Keratinocyte (primary cell): ENCODE measurements around the gene APOE. TPM values are rescaled to one million over a fixed set of nuclear protein-coding genes. Genes with fewer than 3 reads are reported as not detected.

Experiments used
- DNase-seq: peaks from one replicate; pipeline ENCODE4 v3.0.0-alpha.2; 2011; ENCODE audit warnings: low read depth, missing footprints, low spot score
- FAIRE-seq: peaks from 2 replicates; lab custom pipeline; 2011; peaks lifted over from hg19 to GRCh38; lab: Jason Lieb, UNC
- H2AFZ ChIP-seq: 2 replicates; pipeline ENCODE4 v1.6.0; 2012; ENCODE audit warnings: low read length, control low read depth, inconsistent platforms; ENCODE audit not compliant: control insufficient read depth
- H3K27ac ChIP-seq: 2 replicates; pipeline ENCODE4 v1.5.1; 2011; ENCODE audit warnings: low read length; ENCODE audit not compliant: control insufficient read depth, insufficient read depth
- H3K27me3 ChIP-seq: 3 replicates; pipeline ENCODE4 v1.6.0; 2011; ENCODE audit warnings: low read length; ENCODE audit not compliant: control insufficient read depth, insufficient read depth; ENCODE audit errors: extremely low read depth
- H3K36me3 ChIP-seq, 2 experiments: 2 replicates in 1 of 2; 3 replicates in 1 of 2; pipeline ENCODE4 v1.5.1; 2011; ENCODE audit warnings: low read length in 2 of 2, mild to moderate bottlenecking in 1 of 2; ENCODE audit not compliant: control insufficient read depth in 2 of 2, insufficient read depth in 2 of 2; ENCODE audit errors: extremely low read depth in 1 of 2
- H3K4me1 ChIP-seq: 3 replicates; pipeline ENCODE4 v1.5.1; 2011; ENCODE audit warnings: low read length; ENCODE audit not compliant: control insufficient read depth, insufficient read depth; ENCODE audit errors: extremely low read depth
- H3K4me2 ChIP-seq: 3 replicates; pipeline ENCODE4 v1.6.0; 2011; ENCODE audit warnings: low read depth, low read length; ENCODE audit not compliant: control insufficient read depth, insufficient read depth; ENCODE audit errors: extremely low read depth
- H3K4me3 ChIP-seq, 3 experiments: fragments of 200-600 bp in 1 of 3; sonication (generic) in 1 of 3; 2 replicates in 2 of 3; 3 replicates in 1 of 3; pipeline ENCODE4 v1.5.1; 2011 to 2016; ENCODE audit warnings: low read length in 3 of 3, mild to moderate bottlenecking in 3 of 3, control low read depth in 2 of 3, inconsistent platforms in 1 of 3, low read depth in 1 of 3, mixed read lengths in 1 of 3, mixed run types in 1 of 3, moderate library complexity in 1 of 3; ENCODE audit not compliant: control insufficient read depth in 2 of 3, insufficient read depth in 2 of 3; ENCODE audit errors: extremely low read depth in 1 of 3
- H3K79me2 ChIP-seq: 2 replicates; pipeline ENCODE4 v1.6.0; 2012; ENCODE audit warnings: low read length; ENCODE audit not compliant: control insufficient read depth, insufficient read depth
- H3K9ac ChIP-seq: 3 replicates; pipeline ENCODE4 v1.6.0; 2011; ENCODE audit warnings: low read length; ENCODE audit not compliant: control insufficient read depth, insufficient read depth; ENCODE audit errors: extremely low read depth
- H3K9me1 ChIP-seq: 3 replicates; pipeline ENCODE4 v1.6.0; 2011; ENCODE audit warnings: low read length; ENCODE audit not compliant: control insufficient read depth, insufficient read depth; ENCODE audit errors: extremely low read depth
- H3K9me3 ChIP-seq: 2 replicates; pipeline ENCODE4 v1.5.1; 2012; ENCODE audit warnings: low read depth, low read length; ENCODE audit not compliant: control insufficient read depth
- H4K20me1 ChIP-seq: 3 replicates; pipeline ENCODE4 v1.6.0; 2011; ENCODE audit warnings: low read length; ENCODE audit not compliant: control insufficient read depth, insufficient read depth; ENCODE audit errors: extremely low read depth
- EZH2 ChIP-seq: IDR thresholded peaks from one replicate; pipeline ENCODE4 v1.6.1; 2012; ENCODE audit warnings: inconsistent platforms, mild to moderate bottlenecking, low read length, moderate library complexity
- dilution Hi-C: fragments of 300-500 bp; cut with MboI; formaldehyde crosslinking; loops from one replicate; pipeline ENCODE4 v1.7.0; 2020; ENCODE audit warnings: low sequenced_read_pairs; ENCODE audit not compliant: extremely low pct_ligation_motif_present
- polyA plus RNA-seq, 5 experiments: library from polyadenylated mRNA; depleted of rRNA in 3 of 5; stranded (reverse) in 3 of 5; stranded (forward) in 1 of 5; unstranded in 1 of 5; fragments of >200 nt; gene quantifications; 1 replicate in 1 of 5; 2 replicates in 3 of 5; 3 replicates in 1 of 5; pipeline versions ENCODE4 v1.2.1 to v1.2.3, GENCODE V29; 2011 to 2012; ENCODE audit warnings: missing spikeins in 2 of 5, low read depth in 1 of 5, low replicate concordance in 1 of 5
- TF ChIP-seq, protein P1 (sequence below), 3 experiments: IDR thresholded peaks in 1 of 3; conservative IDR thresholded peaks in 1 of 3; optimal IDR thresholded peaks in 1 of 3; 2 replicates in 2 of 3; 3 replicates in 1 of 3; pipeline versions ENCODE3 to v1.5.1; 2011; ENCODE audit warnings: low read length in 3 of 3, mild to moderate bottlenecking in 3 of 3, moderate library complexity in 2 of 3, control low read depth in 1 of 3, inconsistent platforms in 1 of 3; ENCODE audit not compliant: insufficient read depth in 2 of 3; ENCODE audit errors: extremely low read depth in 1 of 3

APOE gene
- polyA plus RNA-seq, 1 donor (not counting 4 experiments of a cell fraction or from before 2014, with no cell fraction given) = 30.2 TPM

DNA sequence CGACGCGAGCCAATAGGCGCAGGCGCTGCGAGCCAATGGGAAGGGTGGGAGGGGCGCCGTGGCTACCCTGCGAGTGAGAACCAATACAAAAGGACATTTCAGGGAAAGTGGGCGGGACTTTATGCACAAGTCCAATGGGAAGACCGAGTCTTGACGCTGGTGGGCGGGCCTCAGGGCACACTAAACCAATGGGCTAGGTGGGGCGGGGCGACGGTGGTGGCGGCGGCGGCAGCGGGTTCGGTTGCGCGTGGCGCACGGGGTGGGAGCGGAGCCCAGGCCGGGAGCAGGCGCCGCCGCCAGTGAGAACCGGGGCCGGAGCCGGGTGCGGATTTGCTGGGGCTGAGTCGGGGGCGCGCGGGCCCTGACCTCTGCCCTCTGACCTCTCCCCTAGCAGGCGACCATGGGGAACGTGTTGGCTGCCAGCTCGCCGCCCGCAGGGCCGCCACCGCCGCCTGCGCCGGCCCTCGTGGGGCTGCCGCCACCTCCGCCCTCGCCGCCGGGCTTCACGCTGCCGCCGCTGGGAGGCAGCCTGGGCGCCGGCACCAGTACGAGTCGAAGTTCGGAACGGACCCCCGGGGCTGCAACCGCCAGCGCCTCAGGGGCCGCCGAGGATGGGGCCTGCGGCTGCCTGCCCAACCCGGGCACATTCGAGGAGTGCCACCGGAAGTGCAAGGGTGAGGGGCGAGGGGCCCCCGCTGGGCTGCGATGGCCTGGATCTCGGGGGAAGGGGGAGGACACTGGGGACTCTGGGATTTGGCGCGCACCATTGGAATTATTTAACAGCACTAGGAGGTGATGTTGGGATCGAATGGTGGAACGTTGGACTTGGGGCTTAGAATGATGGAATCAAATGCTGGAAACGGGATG, 14.3 kb upstream of the APOE start, which contains the start of gene TOMM40:
TSS of gene TOMM40 (plus strand) at position 239 of the 867 bp plus-strand sequence. CDS start at position 401, 162 bp downstream.
- peak within 1 kb of the TSS; percentile 78 for H3K27ac ChIP-seq
- peaks cover 7% of the 10 kb centered on the region for H4K20me1 ChIP-seq
- H3K4me1 ChIP-seq = peaks cover 17% of the 10 kb centered on the region
- peak within 1 kb of the TSS; percentile 86 for H2AFZ ChIP-seq
- no peak for FAIRE-seq
- no peaks in the 10 kb centered on the region for H3K27me3 ChIP-seq
- H3K9ac ChIP-seq = peak within 1 kb of the TSS; percentile 93
- H3K9me1 ChIP-seq = no peaks in the 10 kb centered on the region
- dilution Hi-C loops = no loop called here
- H3K36me3 ChIP-seq = peaks cover 26 to 36% of the 10 kb centered on the region in 2 experiments
- peaks cover 45% of the 10 kb centered on the region for H3K79me2 ChIP-seq
- no peak for TF ChIP-seq EZH2
- TF ChIP-seq, protein P1, sequence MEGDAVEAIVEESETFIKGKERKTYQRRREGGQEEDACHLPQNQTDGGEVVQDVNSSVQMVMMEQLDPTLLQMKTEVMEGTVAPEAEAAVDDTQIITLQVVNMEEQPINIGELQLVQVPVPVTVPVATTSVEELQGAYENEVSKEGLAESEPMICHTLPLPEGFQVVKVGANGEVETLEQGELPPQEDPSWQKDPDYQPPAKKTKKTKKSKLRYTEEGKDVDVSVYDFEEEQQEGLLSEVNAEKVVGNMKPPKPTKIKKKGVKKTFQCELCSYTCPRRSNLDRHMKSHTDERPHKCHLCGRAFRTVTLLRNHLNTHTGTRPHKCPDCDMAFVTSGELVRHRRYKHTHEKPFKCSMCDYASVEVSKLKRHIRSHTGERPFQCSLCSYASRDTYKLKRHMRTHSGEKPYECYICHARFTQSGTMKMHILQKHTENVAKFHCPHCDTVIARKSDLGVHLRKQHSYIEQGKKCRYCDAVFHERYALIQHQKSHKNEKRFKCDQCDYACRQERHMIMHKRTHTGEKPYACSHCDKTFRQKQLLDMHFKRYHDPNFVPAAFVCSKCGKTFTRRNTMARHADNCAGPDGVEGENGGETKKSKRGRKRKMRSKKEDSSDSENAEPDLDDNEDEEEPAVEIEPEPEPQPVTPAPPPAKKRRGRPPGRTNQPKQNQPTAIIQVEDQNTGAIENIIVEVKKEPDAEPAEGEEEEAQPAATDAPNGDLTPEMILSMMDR (optimal IDR thresholded peaks at IDR 0.05 in 1 of 3, IDR thresholded peaks at IDR 0.05 in 1 of 3, conservative IDR thresholded peaks at IDR 0.05 in 1 of 3; ENCODE audit: extremely low read depth in 1 of 3, insufficient read depth in 2 of 3, low read length in 3 of 3) = no peak
- DNase-seq = no peak
- no peaks in the 10 kb centered on the region for H3K9me3 ChIP-seq
- peak within 1 kb of the TSS; percentile 72 to 99 (median 97) for H3K4me3 ChIP-seq
- peak within 1 kb of the TSS; percentile 87 for H3K4me2 ChIP-seq

- Histone ChIP-seq H3K79me2 (peaks cover 54% of the 10 kb centered on the region), H3K27me3 (no peaks in the 10 kb centered on the region), H2AFZ (no peak overlapping the region), H3K4me2 (peak overlapping the region; percentile 87), H3K36me3 (peaks cover 31 to 52% of the 10 kb centered on the region in 2 experiments), H3K9me3 (no peaks in the 10 kb centered on the region), H4K20me1 (peaks cover 10% of the 10 kb centered on the region), H3K4me1 (peaks cover 17% of the 10 kb centered on the region), H3K4me3 (no peak overlapping the region), H3K9me1 (no peaks in the 10 kb centered on the region), H3K27ac (no peak overlapping the region), H3K9ac (no peak overlapping the region)
- DNase-seq (no peak), FAIRE-seq (no peak)
- TF ChIP-seq EZH2 = no peak
- TF ChIP-seq, protein P1 (optimal IDR thresholded peaks at IDR 0.05 in 1 of 3, IDR thresholded peaks at IDR 0.05 in 1 of 3, conservative IDR thresholded peaks at IDR 0.05 in 1 of 3; ENCODE audit: extremely low read depth in 1 of 3, insufficient read depth in 2 of 3, low read length in 3 of 3) = no peak
- dilution Hi-C loops = no loop called here
Measured at GRCh38 chr19:44892932-44893331, 12.7 kb upstream of the APOE start.
